DMS 273 (cell line): ENCODE measurements around the gene OR2A7.
"Not testable (repeated sequence)": the region's sequence is repeated elsewhere in the genome, so short reads cannot be mapped to it uniquely, and the experiment has no call there.

Experiments used
- DNase-seq: peaks from one replicate; lab custom pipeline; 2025; ENCODE audit not compliant: unreplicated experiment; lab: John Stamatoyannopoulos, UW

Gene OR2A7

GRCh38 chr7:144255471-144255897, 9.1 kb downstream of the OR2A7 start:
- DNase-seq, result no peak

GRCh38 chr7:144252307-144252706, 12.3 kb downstream of the OR2A7 start:
- DNase-seq, result not testable (repeated sequence)

GRCh38 chr7:144247674-144248330, 16.8 kb downstream of the OR2A7 start:
- not testable (repeated sequence) for DNase-seq

GRCh38 chr7:144246967-144247366, 17.6 kb downstream of the OR2A7 start:
- DNase-seq, result not testable (repeated sequence)

- DNase-seq, result not testable (repeated sequence)
These were observed 19.2 kb downstream of the OR2A7 start for GRCh38 chr7:144245372-144245771.

- DNase-seq, result not testable (repeated sequence)
These were observed 25.2 kb downstream of the OR2A7 start, which contains the start of gene OR2A42 for GRCh38 chr7:144239365-144239764. Gene OR2A42, minus strand, starts transcription at chr7:144239605. Its CDS starts 6,762 bp downstream, at chr7:144232843.

GRCh38 chr7:144238530-144239082, 26.0 kb downstream of the OR2A7 start:
- DNase-seq, result not testable (repeated sequence)

- DNase-seq, result not testable (repeated sequence)
These were observed 31.6 kb downstream of the OR2A7 start for GRCh38 chr7:144233039-144233438.

GRCh38 chr7:144231027-144231426, 33.6 kb downstream of the OR2A7 start:
- DNase-seq, result not testable (repeated sequence)

GRCh38 chr7:144228810-144229209, 35.8 kb downstream of the OR2A7 start:
- DNase-seq, result not testable (repeated sequence)

- DNase-seq, result not testable (repeated sequence)
These were observed 37.7 kb downstream of the OR2A7 start for GRCh38 chr7:144226866-144227265.

GRCh38 chr7:144223675-144224074, 40.9 kb downstream of the OR2A7 start:
- DNase-seq, result not testable (repeated sequence)

GRCh38 chr7:144220531-144220930, 44.1 kb downstream of the OR2A7 start:
- not testable (repeated sequence) for DNase-seq

GRCh38 chr7:144219149-144219548, 45.4 kb downstream of the OR2A7 start:
- DNase-seq, result not testable (repeated sequence)

- not testable (repeated sequence) for DNase-seq
These were observed 46.0 kb downstream of the OR2A7 start for GRCh38 chr7:144218581-144218980.

- not testable (repeated sequence) for DNase-seq
These were observed 47.4 kb downstream of the OR2A7 start for GRCh38 chr7:144217200-144217599.
